Measurements from ENCODE around the gene C1orf53. TPM values are rescaled to one million over a fixed set of nuclear protein-coding genes. Genes with fewer than 3 reads are reported as not detected.

Gene C1orf53
- total and polyA plus RNA-seq, 9 of the 15 experiments (the other 6 are each of a cell fraction or from before 2014, with no cell fraction given), result 0.31 to 3.2 (median 2.3) TPM

DNA sequence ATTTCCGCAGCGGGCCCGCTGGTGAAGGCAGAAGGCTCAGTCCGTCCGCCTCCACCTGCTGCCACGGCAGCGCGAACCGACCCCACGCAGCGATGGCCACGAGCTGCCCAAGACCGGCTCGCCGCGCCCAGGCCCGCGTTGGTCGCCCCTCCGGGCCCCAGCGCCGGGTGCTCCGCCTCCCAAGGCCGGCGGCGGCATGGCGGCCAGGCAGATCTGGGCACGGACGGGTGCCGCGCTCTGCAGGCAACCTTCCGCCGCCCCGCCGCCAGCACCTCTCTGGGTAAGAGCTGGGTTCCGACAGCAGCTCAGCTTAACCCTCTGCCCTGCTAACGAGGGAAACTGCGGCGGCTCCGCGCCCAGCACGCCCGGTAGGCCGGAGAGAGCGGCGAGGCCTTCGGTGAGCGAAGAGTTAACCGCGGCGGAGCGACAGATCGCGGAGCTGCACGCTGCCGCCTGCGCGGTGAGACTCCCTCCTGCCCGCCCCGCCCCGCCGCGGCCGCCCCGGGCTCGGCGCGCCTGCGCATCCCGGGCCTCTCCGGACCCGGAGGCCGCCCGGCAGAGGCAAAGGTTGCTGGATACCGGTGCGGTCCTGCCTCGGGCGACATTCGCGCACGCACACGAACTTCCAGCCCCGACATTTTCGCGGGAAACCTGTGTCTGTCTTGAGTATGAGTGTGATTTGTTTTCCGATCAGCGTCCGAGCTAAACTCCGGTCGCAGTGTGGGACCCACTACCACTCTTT lies at the start of gene C1orf53 (continued):
- no peak for TF ChIP-seq NR2C1 (IDR thresholded peaks at IDR 0.05)
- no peak for TF ChIP-seq NR2C1 (tag; IDR thresholded peaks at IDR 0.05)
- TF ChIP-seq TFAM (CRISPR knock-in tag; conservative IDR thresholded peaks at IDR 0.05), result no peak
- TF ChIP-seq HDAC2 (IDR thresholded peaks at IDR 0.05), result 0 out of 2 replicates have a peak, but pooled peaks have one; percentile 15
- TF ChIP-seq BDP1 (IDR thresholded peaks at IDR 0.05; ENCODE audit: insufficient read depth, insufficient read length), result no peak
- peak; percentile 83; the same call in 1 of the 2 replicates for TF ChIP-seq TFAP4 (CRISPR knock-in tag; IDR thresholded peaks at IDR 0.05; ENCODE audit: borderline replicate concordance)
- no peak for TF ChIP-seq BMI1 (IDR thresholded peaks at IDR 0.05; ENCODE audit: low read length)
- no peak for TF ChIP-seq YBX1 (IDR thresholded peaks at IDR 0.05)
- TF ChIP-seq ZBTB7A (IDR thresholded peaks at IDR 0.05; ENCODE audit: borderline replicate concordance, control insufficient read depth, low read depth, low read length), result peak; percentile 1; the same call in 1 of the 2 replicates
- TF ChIP-seq ZNF785 (CRISPR knock-in tag; IDR thresholded peaks at IDR 0.05), result no peak
- no peak for TF ChIP-seq HDAC3 (IDR thresholded peaks at IDR 0.05; ENCODE audit: borderline replicate concordance, partially characterized antibody)
- TF ChIP-seq ILF3 (IDR thresholded peaks at IDR 0.05; ENCODE audit: borderline replicate concordance), result peak; percentile 22; the same call in 1 of the 2 replicates
- no peak for TF ChIP-seq GTF2A2 (tag; IDR thresholded peaks at IDR 0.05)
- no peak; the same call in 1 of the 2 replicates for TF ChIP-seq CLOCK (CRISPR knock-in tag; IDR thresholded peaks at IDR 0.05; ENCODE audit: borderline replicate concordance)
- no peak for TF ChIP-seq BCLAF1 (IDR thresholded peaks at IDR 0.05; ENCODE audit: borderline replicate concordance in 1 of 2, control insufficient read depth in 1 of 2, low read depth in 2 of 2, low read length in 1 of 2)
- peak; percentile 75; the same call in 1 of the 2 replicates for TF ChIP-seq SOX6 (IDR thresholded peaks at IDR 0.05)
- no peak for TF ChIP-seq PTBP1 (IDR thresholded peaks at IDR 0.05; ENCODE audit: low read depth, low read length)
- no peak for TF ChIP-seq RBM25 (IDR thresholded peaks at IDR 0.05; ENCODE audit: low read depth, low read length, severe bottlenecking)
- TF ChIP-seq RBM22 (IDR thresholded peaks at IDR 0.05; ENCODE audit: low read depth, low read length, poor library complexity, severe bottlenecking), result no peak
- TF ChIP-seq MEF2A (IDR thresholded peaks at IDR 0.05; ENCODE audit: control insufficient read depth, low read depth, low read length), result no peak
- 0 out of 2 replicates have a peak, but pooled peaks have one; percentile 29 for TF ChIP-seq CHD2 (IDR thresholded peaks at IDR 0.05; ENCODE audit: low read depth, low read length)
- no peak for TF ChIP-seq ESRRB (CRISPR knock-in tag; IDR thresholded peaks at IDR 0.05; ENCODE audit: borderline replicate concordance)
